Hepatocyte (in vitro differentiated cells): ENCODE results near the gene TMEM165.
"Not testable (repeated sequence)": the region's sequence is repeated elsewhere in the genome, so short reads cannot be mapped to it uniquely, and the experiment has no call there.

Experiments used
- EZH2 ChIP-seq: fragments of 200-600 bp; sonication (generic); IDR thresholded peaks from 2 replicates; pipeline ENCODE4 v1.6.1; 2016; ENCODE audit warnings: antibody characterized with exemption, mild to moderate bottlenecking, borderline replicate concordance
- EZH2phosphoT487 ChIP-seq: fragments of 200-600 bp; sonication (generic); IDR thresholded peaks from one replicate; pipeline ENCODE4 v1.6.1; 2018; ENCODE audit warnings: antibody characterized with exemption, mild to moderate bottlenecking, low read depth, moderate library complexity; ENCODE audit not compliant: unreplicated experiment, severe bottlenecking
- TF ChIP-seq, protein P1 (sequence below): fragments of 200-600 bp; sonication (generic); IDR thresholded peaks from 2 replicates; pipeline ENCODE4 v1.5.1; 2016; ENCODE audit warnings: antibody characterized with exemption, mild to moderate bottlenecking; ENCODE audit not compliant: poor library complexity

DNA sequence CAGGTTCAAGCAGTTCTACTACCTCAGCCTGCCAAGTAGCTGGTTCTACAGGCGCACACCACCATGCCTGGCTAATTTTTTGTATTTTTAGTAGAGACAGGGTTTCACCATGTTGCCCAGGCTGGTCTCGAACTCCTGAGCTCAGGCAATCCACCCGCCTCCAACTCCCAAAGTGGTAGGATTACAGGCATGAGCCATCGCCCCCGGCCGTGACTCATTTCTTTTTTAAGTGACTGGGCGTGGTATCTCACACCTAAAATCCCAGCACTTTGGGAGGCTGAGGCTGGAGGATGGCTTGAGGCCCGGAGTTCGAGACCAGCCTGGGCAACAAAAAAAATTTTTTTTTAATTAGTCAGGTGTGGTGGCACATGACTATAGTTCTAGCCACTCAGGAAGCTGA is 32.8 kb upstream of the TMEM165 start:
- TF ChIP-seq, protein P1, sequence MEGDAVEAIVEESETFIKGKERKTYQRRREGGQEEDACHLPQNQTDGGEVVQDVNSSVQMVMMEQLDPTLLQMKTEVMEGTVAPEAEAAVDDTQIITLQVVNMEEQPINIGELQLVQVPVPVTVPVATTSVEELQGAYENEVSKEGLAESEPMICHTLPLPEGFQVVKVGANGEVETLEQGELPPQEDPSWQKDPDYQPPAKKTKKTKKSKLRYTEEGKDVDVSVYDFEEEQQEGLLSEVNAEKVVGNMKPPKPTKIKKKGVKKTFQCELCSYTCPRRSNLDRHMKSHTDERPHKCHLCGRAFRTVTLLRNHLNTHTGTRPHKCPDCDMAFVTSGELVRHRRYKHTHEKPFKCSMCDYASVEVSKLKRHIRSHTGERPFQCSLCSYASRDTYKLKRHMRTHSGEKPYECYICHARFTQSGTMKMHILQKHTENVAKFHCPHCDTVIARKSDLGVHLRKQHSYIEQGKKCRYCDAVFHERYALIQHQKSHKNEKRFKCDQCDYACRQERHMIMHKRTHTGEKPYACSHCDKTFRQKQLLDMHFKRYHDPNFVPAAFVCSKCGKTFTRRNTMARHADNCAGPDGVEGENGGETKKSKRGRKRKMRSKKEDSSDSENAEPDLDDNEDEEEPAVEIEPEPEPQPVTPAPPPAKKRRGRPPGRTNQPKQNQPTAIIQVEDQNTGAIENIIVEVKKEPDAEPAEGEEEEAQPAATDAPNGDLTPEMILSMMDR = not testable (repeated sequence)
- TF ChIP-seq EZH2, EZH2phosphoT487: not testable (repeated sequence)
